Muscle of back (tissue), 11 donors: ENCODE measurements around the gene PLPPR5. TPM values are rescaled to one million over a fixed set of nuclear protein-coding genes. Genes with fewer than 3 reads are reported as not detected.

ENCODE experiments used
- DNase-seq, 3 donors: peaks; one replicate each; pipeline versions ENCODE4 v3.0.0 to v3.0.0-alpha.2; 2013
- polyA plus RNA-seq, 10 donors: library from polyadenylated mRNA; unstranded; fragments of 120-200 nt; gene quantifications; one replicate each; pipeline ENCODE4 v1.2.1, GENCODE V29; 2013; ENCODE audit not compliant: insufficient read length in 10 of 10

PLPPR5 gene
- polyA plus RNA-seq, 10 donors = 1.4 to 7.4 (median 1.8) TPM

- peak in 1 of 3 donors; percentile 21 for DNase-seq
Observed at GRCh38 chr1:98975113-98975512, 29.5 kb downstream of the PLPPR5 start.

GRCh38 chr1:98969798-98970490 is 34.7 kb downstream of the PLPPR5 start:
- DNase-seq = peak in 1 of 3 donors; percentile 18

GRCh38 chr1:98967122-98967521 is 37.5 kb downstream of the PLPPR5 start:
- DNase-seq = no peak

- DNase-seq = no peak
Observed at GRCh38 chr1:98965394-98965793, 39.3 kb downstream of the PLPPR5 start.

GRCh38 chr1:98964198-98964597 is 40.5 kb downstream of the PLPPR5 start:
- DNase-seq = no peak

- DNase-seq = peak in 1 of 3 donors; percentile 9
Observed at GRCh38 chr1:98963064-98963758, 41.5 kb downstream of the PLPPR5 start.

- DNase-seq = peak in 1 of 3 donors; percentile 33
Observed at GRCh38 chr1:98962156-98962555, 42.5 kb downstream of the PLPPR5 start.

GRCh38 chr1:98949621-98950020 is 55.0 kb downstream of the PLPPR5 start:
- peak in 2 of 3 donors; percentile 22 to 55 for DNase-seq

GRCh38 chr1:98949166-98949565 is 55.5 kb downstream of the PLPPR5 start:
- peak in 1 of 3 donors; percentile 6 for DNase-seq

GRCh38 chr1:98947071-98947470 is 57.6 kb downstream of the PLPPR5 start:
- no peak for DNase-seq

- peak in 1 of 3 donors; percentile 26 for DNase-seq
Observed at GRCh38 chr1:98940722-98941079, 64.0 kb downstream of the PLPPR5 start.

- DNase-seq = no peak
Observed at GRCh38 chr1:98940069-98940721, 64.5 kb downstream of the PLPPR5 start.

GRCh38 chr1:98939471-98939870 is 65.2 kb downstream of the PLPPR5 start:
- no peak for DNase-seq

- no peak for DNase-seq
Observed at GRCh38 chr1:98937347-98937746, 67.3 kb downstream of the PLPPR5 start.

- no peak for DNase-seq
Observed at GRCh38 chr1:98932184-98932583, 72.5 kb downstream of the PLPPR5 start.

- DNase-seq = no peak
Observed at GRCh38 chr1:98931128-98931835, 73.4 kb downstream of the PLPPR5 start.

- no peak for DNase-seq
Observed at GRCh38 chr1:98929437-98929836, 75.2 kb downstream of the PLPPR5 start.

- DNase-seq = no peak
Observed at GRCh38 chr1:98926597-98926996, 78.1 kb downstream of the PLPPR5 start.

- DNase-seq = no peak
Observed at GRCh38 chr1:98924977-98925376, 79.7 kb downstream of the PLPPR5 start.

GRCh38 chr1:98923667-98924066 is 81.0 kb downstream of the PLPPR5 start:
- DNase-seq = no peak

GRCh38 chr1:98921817-98922216 is 82.8 kb downstream of the PLPPR5 start:
- DNase-seq = no peak

GRCh38 chr1:98920441-98921110 is 84.1 kb downstream of the PLPPR5 start:
- DNase-seq = peak in 1 of 3 donors; percentile 66
